GM18907 (cell line): ENCODE results near the gene CLIC1.
A peak's percentile ranks its signal among the peaks of the same experiment; 100 is the strongest.

Source experiments
- ATAC-seq: cut with Tn5 transposase; IDR thresholded peaks from one replicate; pipeline ENCODE4 v1.9.1; 2021; ENCODE audit warnings: mild to moderate bottlenecking, moderate library complexity; ENCODE audit not compliant: unreplicated experiment

The CLIC1 gene

GRCh38 chr6:31707701-31708100, 28.6 kb downstream of the CLIC1 start:
- ATAC-seq, result no peak

GRCh38 chr6:31706599-31706998, 29.7 kb downstream of the CLIC1 start, which contains the start of gene LY6G6F:
Gene LY6G6F, plus strand, starts transcription at chr6:31706866. Its CDS starts 41 bp downstream, at chr6:31706907.
- no peak for ATAC-seq

GRCh38 chr6:31705931-31706330, 30.4 kb downstream of the CLIC1 start:
- no peak for ATAC-seq

GRCh38 chr6:31702819-31703716, 33.3 kb downstream of the CLIC1 start, which contains the start of gene ABHD16A:
Gene ABHD16A, minus strand, starts transcription at chr6:31703324. Its CDS starts 43 bp downstream, at chr6:31703281.
- ATAC-seq, result peak; percentile 80

- ATAC-seq, result no peak
Observed at GRCh38 chr6:31702405-31702818, 33.9 kb downstream of the CLIC1 start.

GRCh38 chr6:31701666-31702404, 34.5 kb downstream of the CLIC1 start:
- no peak for ATAC-seq

GRCh38 chr6:31700740-31701401, 35.5 kb downstream of the CLIC1 start:
- no peak for ATAC-seq

- no peak for ATAC-seq
Observed at GRCh38 chr6:31697555-31697954, 38.8 kb downstream of the CLIC1 start.

- no peak for ATAC-seq
Observed at GRCh38 chr6:31693535-31693934, 42.8 kb downstream of the CLIC1 start.

- no peak for ATAC-seq
Observed at GRCh38 chr6:31692886-31693285, 43.4 kb downstream of the CLIC1 start.

- no peak for ATAC-seq
Observed at GRCh38 chr6:31692353-31692752, 44.0 kb downstream of the CLIC1 start.

- no peak for ATAC-seq
Observed at GRCh38 chr6:31691564-31692108, 44.7 kb downstream of the CLIC1 start.

- ATAC-seq, result no peak
Observed at GRCh38 chr6:31691078-31691463, 45.3 kb downstream of the CLIC1 start.

- ATAC-seq, result no peak
Observed at GRCh38 chr6:31690231-31691077, 45.9 kb downstream of the CLIC1 start.

- no peak for ATAC-seq
Observed at GRCh38 chr6:31689249-31690110, 46.9 kb downstream of the CLIC1 start.

GRCh38 chr6:31687860-31688693, 48.3 kb downstream of the CLIC1 start:
- ATAC-seq, result no peak

- ATAC-seq, result no peak
Observed at GRCh38 chr6:31687321-31687720, 49.0 kb downstream of the CLIC1 start.

- no peak for ATAC-seq
Observed at GRCh38 chr6:31686483-31686882, 49.8 kb downstream of the CLIC1 start.
